OCI-LY1 (cell line): ENCODE measurements around the gene HMX1.

Source experiments
- EZH2 ChIP-seq: fragments of 200-600 bp; sonication (generic), shearing (Covaris generic); IDR thresholded peaks from 2 replicates; pipeline ENCODE4 v1.8.0; 2017; ENCODE audit warnings: borderline replicate concordance, mixed run types, mild to moderate bottlenecking, antibody characterized with exemption, low read length, moderate library complexity, mixed read lengths
- TF ChIP-seq, protein P1 (sequence below): fragments of 200-600 bp; sonication (generic), shearing (Covaris generic); IDR thresholded peaks from 2 replicates; pipeline ENCODE4 v1.5.1; 2017; ENCODE audit warnings: mild to moderate bottlenecking, antibody characterized with exemption, low read length, moderate library complexity, mixed read lengths

DNA sequence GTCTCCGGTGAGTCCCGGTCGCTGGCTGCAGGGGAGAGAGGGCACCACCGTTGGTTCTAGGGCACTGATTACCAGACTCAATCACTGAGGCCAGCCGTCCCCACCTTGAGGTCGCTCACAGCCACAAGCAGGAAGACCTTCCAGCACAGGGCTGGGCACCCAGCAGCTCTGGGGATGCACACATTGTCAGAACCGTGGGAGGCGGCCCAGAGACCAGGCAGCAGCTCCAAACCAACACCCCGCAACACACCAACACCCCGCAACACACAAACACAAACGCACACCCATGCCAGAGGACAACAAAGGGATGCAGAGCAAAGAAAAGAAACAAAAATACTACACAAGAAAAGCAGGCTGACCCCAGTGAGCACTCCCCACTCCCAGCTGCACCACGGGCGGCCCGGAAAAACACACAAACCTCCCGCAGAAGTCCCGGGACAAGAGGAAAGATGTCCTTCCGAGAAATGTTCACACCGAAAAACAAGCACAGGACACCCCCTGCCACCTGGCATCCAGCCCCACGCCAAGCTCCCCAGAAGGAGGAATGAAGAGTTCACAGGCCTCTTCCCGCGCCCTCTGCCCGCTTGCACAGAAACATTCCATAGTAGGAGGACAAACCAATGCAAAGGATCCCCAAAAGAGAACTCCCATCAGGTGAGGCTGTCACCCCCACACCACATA, 3.2 kb downstream of the HMX1 start:
- TF ChIP-seq, protein P1, sequence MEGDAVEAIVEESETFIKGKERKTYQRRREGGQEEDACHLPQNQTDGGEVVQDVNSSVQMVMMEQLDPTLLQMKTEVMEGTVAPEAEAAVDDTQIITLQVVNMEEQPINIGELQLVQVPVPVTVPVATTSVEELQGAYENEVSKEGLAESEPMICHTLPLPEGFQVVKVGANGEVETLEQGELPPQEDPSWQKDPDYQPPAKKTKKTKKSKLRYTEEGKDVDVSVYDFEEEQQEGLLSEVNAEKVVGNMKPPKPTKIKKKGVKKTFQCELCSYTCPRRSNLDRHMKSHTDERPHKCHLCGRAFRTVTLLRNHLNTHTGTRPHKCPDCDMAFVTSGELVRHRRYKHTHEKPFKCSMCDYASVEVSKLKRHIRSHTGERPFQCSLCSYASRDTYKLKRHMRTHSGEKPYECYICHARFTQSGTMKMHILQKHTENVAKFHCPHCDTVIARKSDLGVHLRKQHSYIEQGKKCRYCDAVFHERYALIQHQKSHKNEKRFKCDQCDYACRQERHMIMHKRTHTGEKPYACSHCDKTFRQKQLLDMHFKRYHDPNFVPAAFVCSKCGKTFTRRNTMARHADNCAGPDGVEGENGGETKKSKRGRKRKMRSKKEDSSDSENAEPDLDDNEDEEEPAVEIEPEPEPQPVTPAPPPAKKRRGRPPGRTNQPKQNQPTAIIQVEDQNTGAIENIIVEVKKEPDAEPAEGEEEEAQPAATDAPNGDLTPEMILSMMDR: no peak
- no peak for TF ChIP-seq EZH2
